OCI-M2 (cell line): ENCODE results near the gene PPFIA1.

ENCODE experiments used
- DNase-seq: peaks from one replicate; lab custom pipeline; 2025; ENCODE audit not compliant: unreplicated experiment; lab: John Stamatoyannopoulos, UW

PPFIA1 gene

GRCh38 chr11:70429724-70430521 is 159.4 kb downstream of the PPFIA1 start:
- DNase-seq = no peak

GRCh38 chr11:70430671-70431574 is 160.4 kb downstream of the PPFIA1 start:
- DNase-seq = no peak

GRCh38 chr11:70431611-70432010 is 161.1 kb downstream of the PPFIA1 start:
- DNase-seq = no peak

GRCh38 chr11:70432065-70432464 is 161.6 kb downstream of the PPFIA1 start:
- DNase-seq = no peak

- no peak for DNase-seq
Observed at GRCh38 chr11:70432580-70432979, 162.1 kb downstream of the PPFIA1 start.

GRCh38 chr11:70433038-70433437 is 162.5 kb downstream of the PPFIA1 start:
- DNase-seq = no peak

GRCh38 chr11:70433526-70433925 is 163.0 kb downstream of the PPFIA1 start:
- no peak for DNase-seq
